Upper lobe of right lung (tissue), 1 donor: ENCODE results near the gene NHEJ1. TPM values are rescaled to one million over a fixed set of nuclear protein-coding genes. Genes with fewer than 3 reads are reported as not detected.
"Not testable (repeated sequence)": the region's sequence is repeated elsewhere in the genome, so short reads cannot be mapped to it uniquely, and the experiment has no call there.

Source experiments
- ATAC-seq: fragments of 200-7000 bp; cut with Tn5 transposase; one replicate; pipeline ENCODE4 v1.9.1; 2020; ENCODE audit warnings: mild to moderate bottlenecking, moderate library complexity
- DNase-seq: peaks from one replicate; pipeline ENCODE4 v3.0.0-alpha.2; 2020
- H3K27ac ChIP-seq: fragments of 200-600 bp; one replicate; pipeline ENCODE4 v1.8.0; 2022
- H3K27me3 ChIP-seq: fragments of 200-600 bp; one replicate; pipeline ENCODE4 v1.8.0; 2022; ENCODE audit warnings: mild to moderate bottlenecking
- H3K36me3 ChIP-seq: fragments of 200-600 bp; one replicate; pipeline ENCODE4 v1.8.0; 2022
- H3K4me1 ChIP-seq: fragments of 200-600 bp; one replicate; pipeline ENCODE4 v1.8.0; 2022
- H3K4me3 ChIP-seq: fragments of 200-600 bp; one replicate; pipeline ENCODE4 v1.8.0; 2022; ENCODE audit warnings: mild to moderate bottlenecking
- H3K9me3 ChIP-seq: fragments of 200-600 bp; one replicate; pipeline ENCODE4 v1.8.0; 2022
- intact Hi-C: fragments of 100-400 bp; cut with DNase I; formaldehyde crosslinking; loops from one replicate; pipeline ENCODE4 v1.11.0; 2022
- total RNA-seq: library from RNA; stranded (reverse); fragmentation: NEBNext Ultra II Directional; extraction: Animal tissue kit (Norgen Biotek cat#: 25700); gene quantifications from one replicate; pipeline ENCODE4 v1.2.1, GENCODE V29; 2021
- TF ChIP-seq, protein P1 (sequence below): fragments of 200-600 bp; IDR thresholded peaks from one replicate; pipeline ENCODE4 v1.8.0; 2022; ENCODE audit warnings: antibody characterized with exemption
- donor health status: DM: no; HTN: yes; CAD: no; lungs with severe emphysema.

NHEJ1 gene
- total RNA-seq, 1 donor from 2014 or later = 14.3 TPM

DNA sequence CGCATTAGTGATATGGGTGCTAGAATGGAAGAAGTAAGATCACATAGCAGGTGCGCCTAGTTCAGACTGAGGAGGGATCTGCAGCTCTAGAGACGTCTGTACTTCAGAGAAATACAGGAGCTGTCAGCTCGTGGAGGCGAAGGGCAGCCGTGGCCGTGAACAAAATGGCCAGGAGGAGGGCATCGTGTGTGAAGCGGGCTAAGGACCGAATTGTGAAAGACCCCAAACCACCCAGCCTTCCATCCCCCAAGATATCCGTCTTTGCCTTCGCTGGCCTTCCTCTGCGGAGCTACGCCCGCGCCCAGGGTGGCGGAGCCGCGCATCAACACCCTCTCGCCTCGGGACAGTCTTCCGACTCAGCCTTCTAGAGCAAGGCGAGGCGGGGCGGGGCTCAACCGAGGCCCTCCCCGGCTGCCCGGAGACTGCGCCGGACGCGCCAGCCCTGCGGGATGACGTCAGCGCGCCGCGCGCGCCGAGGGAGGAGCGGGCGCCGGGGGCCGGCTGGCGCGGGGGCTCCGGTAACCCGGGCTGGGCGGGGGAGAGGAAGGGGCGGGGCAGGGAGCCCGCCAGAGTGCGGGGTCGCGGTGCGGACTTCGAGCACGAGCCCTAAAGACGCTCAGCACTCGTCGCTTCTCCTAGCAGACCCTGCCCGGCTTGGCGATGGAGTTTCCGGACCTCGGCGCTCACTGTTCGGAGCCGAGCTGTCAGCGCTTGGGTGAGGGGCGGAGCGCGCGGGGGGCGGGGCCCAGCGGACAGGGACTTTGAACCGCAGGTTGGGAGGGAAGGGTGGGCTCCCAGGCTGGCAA, 45.9 kb upstream of the NHEJ1 start, which contains the start of gene ZFAND2B:
Gene ZFAND2B, plus strand, starts transcription at position 455 of the 806 bp plus-strand sequence. Its CDS starts 206 bp downstream, at position 661.
- Histone ChIP-seq H3K27ac (peak within 1 kb of the TSS; percentile 90), H3K36me3 (peaks cover 26% of the 10 kb centered on the region), H3K4me1 (peaks cover 18% of the 10 kb centered on the region), H3K9me3 (no peaks in the 10 kb centered on the region), H3K27me3 (no peaks in the 10 kb centered on the region), H3K4me3 (peak within 1 kb of the TSS; percentile 73)
- TF ChIP-seq, protein P1, sequence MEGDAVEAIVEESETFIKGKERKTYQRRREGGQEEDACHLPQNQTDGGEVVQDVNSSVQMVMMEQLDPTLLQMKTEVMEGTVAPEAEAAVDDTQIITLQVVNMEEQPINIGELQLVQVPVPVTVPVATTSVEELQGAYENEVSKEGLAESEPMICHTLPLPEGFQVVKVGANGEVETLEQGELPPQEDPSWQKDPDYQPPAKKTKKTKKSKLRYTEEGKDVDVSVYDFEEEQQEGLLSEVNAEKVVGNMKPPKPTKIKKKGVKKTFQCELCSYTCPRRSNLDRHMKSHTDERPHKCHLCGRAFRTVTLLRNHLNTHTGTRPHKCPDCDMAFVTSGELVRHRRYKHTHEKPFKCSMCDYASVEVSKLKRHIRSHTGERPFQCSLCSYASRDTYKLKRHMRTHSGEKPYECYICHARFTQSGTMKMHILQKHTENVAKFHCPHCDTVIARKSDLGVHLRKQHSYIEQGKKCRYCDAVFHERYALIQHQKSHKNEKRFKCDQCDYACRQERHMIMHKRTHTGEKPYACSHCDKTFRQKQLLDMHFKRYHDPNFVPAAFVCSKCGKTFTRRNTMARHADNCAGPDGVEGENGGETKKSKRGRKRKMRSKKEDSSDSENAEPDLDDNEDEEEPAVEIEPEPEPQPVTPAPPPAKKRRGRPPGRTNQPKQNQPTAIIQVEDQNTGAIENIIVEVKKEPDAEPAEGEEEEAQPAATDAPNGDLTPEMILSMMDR = peak; percentile 16
- intact Hi-C loops = no loop called here
- DNase-seq (peak; percentile 98), ATAC-seq (peak; percentile 98)

DNA sequence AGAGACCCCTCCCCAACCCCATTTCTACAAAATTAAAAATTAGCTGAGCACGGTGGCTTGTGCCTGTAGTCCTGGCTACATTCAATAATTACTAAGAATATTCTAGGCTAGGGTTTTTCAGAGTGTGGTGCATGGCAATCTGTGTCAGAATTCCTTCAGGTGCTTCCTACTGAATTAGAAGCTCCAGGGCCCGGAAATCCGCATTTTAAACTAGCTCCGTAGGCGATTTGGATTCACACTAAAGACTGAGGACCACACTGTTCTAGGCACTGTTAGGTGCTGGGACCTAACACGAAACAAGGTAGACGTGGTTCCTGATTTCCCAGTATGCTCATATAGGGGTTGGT, 45.3 kb upstream of the NHEJ1 start:
- intact Hi-C loops = no loop called here
- ATAC-seq = no peak

GRCh38 chr2:219205165-219205538, 44.5 kb upstream of the NHEJ1 start:
- Histone ChIP-seq H3K4me1 (peaks cover 18% of the 10 kb centered on the region), H3K9me3 (no peaks in the 10 kb centered on the region), H3K27ac (no peak overlapping the region), H3K4me3 (no peak overlapping the region), H3K36me3 (peaks cover 18% of the 10 kb centered on the region), H3K27me3 (no peaks in the 10 kb centered on the region)
- TF ChIP-seq, protein P1 = no peak
- ATAC-seq (no peak), DNase-seq (no peak)
- intact Hi-C loops = no loop called here

More for the DNA sequence above, 45.3 kb upstream of the NHEJ1 start:
- Histone ChIP-seq H3K27me3 (no peaks in the 10 kb centered on the region), H3K27ac (peak overlapping the region; percentile 90), H3K4me1 (peaks cover 18% of the 10 kb centered on the region), H3K9me3 (no peaks in the 10 kb centered on the region), H3K36me3 (peaks cover 26% of the 10 kb centered on the region), H3K4me3 (peak overlapping the region; percentile 73)
- DNase-seq = no peak
- TF ChIP-seq, protein P1 = no peak

- no peaks in the 10 kb centered on the region for H3K9me3 ChIP-seq
- H3K27me3 ChIP-seq = no peaks in the 10 kb centered on the region
- intact Hi-C loops = no loop called here
- DNase-seq (no peak), ATAC-seq (no peak)
- no peak overlapping the region for H3K4me3 ChIP-seq
- no peak overlapping the region for H3K27ac ChIP-seq
- TF ChIP-seq, protein P1 = no peak
- H3K36me3 ChIP-seq = peaks cover 15% of the 10 kb centered on the region
- H3K4me1 ChIP-seq = peaks cover 18% of the 10 kb centered on the region
These were observed 44.0 kb upstream of the NHEJ1 start for GRCh38 chr2:219204425-219205164.

GRCh38 chr2:219201331-219201730, 40.7 kb upstream of the NHEJ1 start:
- H3K36me3 ChIP-seq, intact Hi-C loops, H3K27me3 ChIP-seq, H3K9me3 ChIP-seq, DNase-seq, ATAC-seq, H3K4me3 ChIP-seq, H3K4me1 ChIP-seq, H3K27ac ChIP-seq: not testable (repeated sequence)

GRCh38 chr2:219200502-219201326, 40.1 kb upstream of the NHEJ1 start:
- intact Hi-C loops, H3K27ac ChIP-seq, H3K4me3 ChIP-seq, H3K36me3 ChIP-seq, H3K27me3 ChIP-seq, H3K4me1 ChIP-seq, ATAC-seq, DNase-seq, H3K9me3 ChIP-seq: not testable (repeated sequence)
